Left colon (tissue), 2 donors: Measurements from ENCODE around the gene UBE2F. TPM values are rescaled to one million over a fixed set of nuclear protein-coding genes. Genes with fewer than 3 reads are reported as not detected.
A peak's percentile ranks its signal among the peaks of the same experiment; 100 is the strongest.
"Not testable (repeated sequence)": the region's sequence is repeated elsewhere in the genome, so short reads cannot be mapped to it uniquely, and the experiment has no call there.

Experiments
- ATAC-seq: fragments of 200-7000 bp; cut with Tn5 transposase; one replicate; pipeline ENCODE4 v1.9.1; 2020; ENCODE audit warnings: mild to moderate bottlenecking, moderate library complexity
- DNase-seq, 2 donors: peaks; one replicate each; pipeline ENCODE4 v3.0.0-alpha.2; 2020
- intact Hi-C, 2 donors: fragments of 100-400 bp; cut with DNase I in 1 of 2; cut with micrococcal nuclease in 1 of 2; formaldehyde crosslinking; loops; one replicate each; pipeline versions ENCODE4 v1.11.2 to v1.14.0; 2022; cut with DNase I, micrococcal nuclease
- total RNA-seq, 2 donors: library from RNA; stranded (reverse); fragmentation: NEBNext Ultra II Directional; extraction: Animal tissue kit (Norgen Biotek cat#: 25700); gene quantifications; one replicate each; pipeline ENCODE4 v1.2.1, GENCODE V29; 2021
- donor health status: DM: no; HTN: no; CAD: no.
- donor health status: DM: yes; HTN: yes; CAD: no.

UBE2F gene
- total RNA-seq, 2 donors from 2014 or later: 50.8 to 52.9 TPM

- DNase-seq: no peak
- ATAC-seq: no peak
- intact Hi-C loops: no loop called here
These were observed 63.8 kb downstream of the UBE2F start for GRCh38 chr2:238030422-238031155.

- ATAC-seq (no peak), DNase-seq (no peak)
- intact Hi-C loops: no loop called here
These were observed 64.9 kb downstream of the UBE2F start for GRCh38 chr2:238031751-238032150.

- ATAC-seq (no peak), DNase-seq (no peak)
- intact Hi-C loops: no loop called here
These were observed 66.0 kb downstream of the UBE2F start for GRCh38 chr2:238032755-238033337.

GRCh38 chr2:238033991-238034390 is 67.2 kb downstream of the UBE2F start:
- intact Hi-C loops, ATAC-seq, DNase-seq: not testable (repeated sequence)

- no peak for DNase-seq
- no peak for ATAC-seq
- intact Hi-C loops: no loop called here
These were observed 71.4 kb downstream of the UBE2F start for GRCh38 chr2:238038203-238038602.

- intact Hi-C loops: no loop called here
- ATAC-seq (no peak), DNase-seq (no peak)
These were observed 72.3 kb downstream of the UBE2F start for GRCh38 chr2:238039151-238039550.

GRCh38 chr2:238039985-238040384 is 73.2 kb downstream of the UBE2F start:
- DNase-seq (no peak), ATAC-seq (no peak)
- intact Hi-C loops: no loop called here

- ATAC-seq (no peak), DNase-seq (no peak)
- intact Hi-C loops: no loop called here
These were observed 74.1 kb downstream of the UBE2F start for GRCh38 chr2:238040918-238041317.

- intact Hi-C loops: no loop called here
- DNase-seq: no peak
- no peak for ATAC-seq
These were observed 75.3 kb downstream of the UBE2F start for GRCh38 chr2:238042090-238042489.

- ATAC-seq (no peak), DNase-seq (no peak)
- intact Hi-C loops: no loop called here
These were observed 76.2 kb downstream of the UBE2F start for GRCh38 chr2:238042849-238043584.

- ATAC-seq (no peak), DNase-seq (no peak)
- intact Hi-C loops: no loop called here
These were observed 77.0 kb downstream of the UBE2F start for GRCh38 chr2:238043851-238044250.

GRCh38 chr2:238045575-238045974 is 78.8 kb downstream of the UBE2F start:
- DNase-seq (no peak), ATAC-seq (no peak)
- intact Hi-C loops: no loop called here

- DNase-seq (peak in 1 of 2 donors; percentile 21), ATAC-seq (peak; percentile 86)
- intact Hi-C loops: no loop called here
These were observed 80.0 kb downstream of the UBE2F start for GRCh38 chr2:238046725-238047270.

GRCh38 chr2:238053191-238053776 is 86.5 kb downstream of the UBE2F start:
- DNase-seq (no peak), ATAC-seq (no peak)
- intact Hi-C loops: no loop called here

- intact Hi-C loops: no loop called here
- DNase-seq (no peak), ATAC-seq (no peak)
These were observed 89.0 kb downstream of the UBE2F start for GRCh38 chr2:238055841-238056240.

- not testable (repeated sequence) for ATAC-seq
These were observed 91.1 kb downstream of the UBE2F start for GRCh38 chr2:238057696-238058575.

GRCh38 chr2:238059505-238059904 is 92.7 kb downstream of the UBE2F start:
- ATAC-seq (no peak), DNase-seq (no peak)
- intact Hi-C loops: no loop called here

More at GRCh38 chr2:238057696-238058575, 91.1 kb downstream of the UBE2F start:
- intact Hi-C loops, DNase-seq: not testable (repeated sequence)

- no peak for DNase-seq
- intact Hi-C loops: no loop called here
- no peak for ATAC-seq
These were observed 93.3 kb downstream of the UBE2F start for GRCh38 chr2:238060096-238060541.
